Measurements from ENCODE around the gene MRPL42. TPM values are rescaled to one million over a fixed set of nuclear protein-coding genes. Genes with fewer than 3 reads are reported as not detected.

MRPL42 gene
- total RNA-seq, 1 experiment from 2014 or later: 61.0 TPM

GRCh38 chr12:93459097-93459496, 8.2 kb upstream of the MRPL42 start:
- no peaks in the 10 kb centered on the region for H4K20me1 ChIP-seq (ENCODE audit: insufficient read depth)

GRCh38 chr12:93460003-93460402, 7.3 kb upstream of the MRPL42 start:
- no peaks in the 10 kb centered on the region for H4K20me1 ChIP-seq (ENCODE audit: insufficient read depth)
- TF ChIP-seq CTCF (conservative IDR thresholded peaks at IDR 0.05) (no peak), EZH2 (IDR thresholded peaks at IDR 0.05; ENCODE audit: low read depth) (no peak)
- intact Hi-C loops (cut with micrococcal nuclease; ENCODE audit: unreplicated experiment): no loop called here
- H3K4me1 ChIP-seq (replicated peaks; ENCODE audit: insufficient read depth): no peaks in the 10 kb centered on the region
- no peak for DNase-seq
- no peak overlapping the region for H3K27ac ChIP-seq
- no TSS peak for BruUV-seq (replicated peaks)
- H2AFZ ChIP-seq: no peak overlapping the region
- H3K9me2 ChIP-seq (ENCODE audit: insufficient read depth): no peaks in the 10 kb centered on the region
- no peaks in the 10 kb centered on the region for H3K27me3 ChIP-seq (ENCODE audit: insufficient read depth, low read depth)
- ChIA-PET POLR2A (ENCODE audit: unreplicated experiment) (no interaction called here), CTCF (no interaction called here)
- H3F3A ChIP-seq (ENCODE audit: insufficient read depth, low read depth): no peaks in the 10 kb centered on the region
- H3K4me3 ChIP-seq: no peak overlapping the region
- H3K9me3 ChIP-seq (ENCODE audit: insufficient read depth, low read depth): no peaks in the 10 kb centered on the region
- no peaks in the 10 kb centered on the region for H3K36me3 ChIP-seq (ENCODE audit: low read depth)
- H3K79me2 ChIP-seq (ENCODE audit: low read depth): no peaks in the 10 kb centered on the region
- H3K4me2 ChIP-seq: no peak overlapping the region

More at GRCh38 chr12:93459097-93459496, 8.2 kb upstream of the MRPL42 start:
- intact Hi-C loops (cut with micrococcal nuclease; ENCODE audit: unreplicated experiment): no loop called here
- H3K9me2 ChIP-seq (ENCODE audit: insufficient read depth): no peaks in the 10 kb centered on the region
- no peaks in the 10 kb centered on the region for H3K27me3 ChIP-seq (ENCODE audit: insufficient read depth, low read depth)
- no peak overlapping the region for H3K27ac ChIP-seq
- no peak for TF ChIP-seq CTCF (conservative IDR thresholded peaks at IDR 0.05)
- no peak for TF ChIP-seq EZH2 (IDR thresholded peaks at IDR 0.05; ENCODE audit: low read depth)
- H3K36me3 ChIP-seq (ENCODE audit: low read depth): no peaks in the 10 kb centered on the region
- H2AFZ ChIP-seq: no peak overlapping the region
- H3F3A ChIP-seq (ENCODE audit: insufficient read depth, low read depth): no peaks in the 10 kb centered on the region
- ChIA-PET POLR2A (ENCODE audit: unreplicated experiment) (interaction anchor here (0.6 kb wide), 1 partner anchor 59 kb away, joined by 3 read pairs; no protein-coding TSS in a partner anchor), CTCF (no interaction called here)
- no peak overlapping the region for H3K4me3 ChIP-seq
- H3K4me2 ChIP-seq: no peak overlapping the region
- no peak for DNase-seq
- H3K79me2 ChIP-seq (ENCODE audit: low read depth): no peaks in the 10 kb centered on the region
- no TSS peak for BruUV-seq (replicated peaks)
- H3K4me1 ChIP-seq (replicated peaks; ENCODE audit: insufficient read depth): no peaks in the 10 kb centered on the region
- no peaks in the 10 kb centered on the region for H3K9me3 ChIP-seq (ENCODE audit: insufficient read depth, low read depth)

GRCh38 chr12:93460902-93461301, 6.4 kb upstream of the MRPL42 start:
- H2AFZ ChIP-seq: no peak overlapping the region
- BruUV-seq (replicated peaks): no TSS peak
- H3K27me3 ChIP-seq (ENCODE audit: insufficient read depth, low read depth): no peaks in the 10 kb centered on the region
- H3K4me2 ChIP-seq: no peak overlapping the region
- H3K79me2 ChIP-seq (ENCODE audit: low read depth): no peaks in the 10 kb centered on the region
- no peak overlapping the region for H3K27ac ChIP-seq
- H3K9me3 ChIP-seq (ENCODE audit: insufficient read depth, low read depth): no peaks in the 10 kb centered on the region
- H3K36me3 ChIP-seq (ENCODE audit: low read depth): no peaks in the 10 kb centered on the region
- no peaks in the 10 kb centered on the region for H3K4me1 ChIP-seq (replicated peaks; ENCODE audit: insufficient read depth)
- ChIA-PET POLR2A (ENCODE audit: unreplicated experiment) (no interaction called here), CTCF (no interaction called here)
- H3K4me3 ChIP-seq: no peak overlapping the region
- intact Hi-C loops (cut with micrococcal nuclease; ENCODE audit: unreplicated experiment): no loop called here
- no peaks in the 10 kb centered on the region for H4K20me1 ChIP-seq (ENCODE audit: insufficient read depth)
- no peaks in the 10 kb centered on the region for H3K9me2 ChIP-seq (ENCODE audit: insufficient read depth)
- TF ChIP-seq CTCF (conservative IDR thresholded peaks at IDR 0.05): no peak
- TF ChIP-seq EZH2 (IDR thresholded peaks at IDR 0.05; ENCODE audit: low read depth): no peak
- no peak for DNase-seq
- no peaks in the 10 kb centered on the region for H3F3A ChIP-seq (ENCODE audit: insufficient read depth, low read depth)

Data from PC-9 (cell line).